GM13976 (cell line): Measurements from ENCODE around the gene HLA-DQB2.
"Not testable (repeated sequence)": the region's sequence is repeated elsewhere in the genome, so short reads cannot be mapped to it uniquely, and the experiment has no call there.

Experiments used
- DNase-seq: peaks from one replicate; pipeline ENCODE4 v3.0.0; 2012; ENCODE audit warnings: low spot score
- CTCF ChIP-seq: IDR thresholded peaks from 2 replicates; pipeline ENCODE4 v1.5.1; 2012; ENCODE audit warnings: borderline replicate concordance, mild to moderate bottlenecking; ENCODE audit not compliant: insufficient read depth; ENCODE audit errors: extremely low read depth, missing control alignments, control extremely low read depth
- in situ Hi-C: fragments of 300-500 bp; cut with MboI; formaldehyde crosslinking; loops from one replicate; pipeline ENCODE4 v1.12.0; 2022; ENCODE audit warnings: low sequenced_read_pairs, mixed read lengths, inconsistent platforms; ENCODE audit not compliant: unreplicated experiment

The HLA-DQB2 gene

GRCh38 chr6:32761072-32761471 lies 2.3 kb downstream of the HLA-DQB2 start:
- in situ Hi-C loops, result no loop called here
- DNase-seq, result no peak
- no peak for TF ChIP-seq CTCF

GRCh38 chr6:32759669-32760068 lies 3.7 kb downstream of the HLA-DQB2 start:
- in situ Hi-C loops, result loop anchor here (5.0 kb wide), 1 partner anchor 97 kb away; no protein-coding TSS in a partner anchor
- no peak for TF ChIP-seq CTCF
- no peak for DNase-seq

GRCh38 chr6:32752580-32752979 lies 10.8 kb downstream of the HLA-DQB2 start:
- in situ Hi-C loops, result no loop called here
- DNase-seq, result no peak
- TF ChIP-seq CTCF, result no peak

- in situ Hi-C loops, DNase-seq: not testable (repeated sequence)
Measured at GRCh38 chr6:32745649-32746048, 17.7 kb downstream of the HLA-DQB2 start.

GRCh38 chr6:32744776-32745175 lies 18.6 kb downstream of the HLA-DQB2 start:
- in situ Hi-C loops, result no loop called here
- DNase-seq, result no peak
- no peak for TF ChIP-seq CTCF

- no peak for TF ChIP-seq CTCF
- in situ Hi-C loops, result no loop called here
- DNase-seq, result no peak
Measured at GRCh38 chr6:32742374-32742773, 21.0 kb downstream of the HLA-DQB2 start.

- no peak for DNase-seq
Measured at GRCh38 chr6:32741031-32741960, 22.0 kb downstream of the HLA-DQB2 start, which contains the start of gene HLA-DQA2. Gene HLA-DQA2 (plus strand): TSS chr6:32741391. CDS start chr6:32741444, 53 bp downstream.

More at GRCh38 chr6:32741031-32741960, 22.0 kb downstream of the HLA-DQB2 start, which contains the start of gene HLA-DQA2:
- in situ Hi-C loops, result no loop called here
- no peak for TF ChIP-seq CTCF
